T47D (cell line): ENCODE data around the gene SPTLC3.

ENCODE experiments used
- DNase-seq, 2 experiments: peaks; one replicate each; pipeline versions ENCODE4 v3.0.0 to v3.0.0-alpha.2; 2011 to 2012; ENCODE audit warnings: low read depth in 1 of 2, low spot score in 1 of 2
- JUND ChIP-seq: IDR thresholded peaks from 2 replicates; pipeline ENCODE4 v1.6.1; 2012; ENCODE audit warnings: low read depth
- in situ Hi-C: cut with HindIII; loops from 2 replicates; pipeline ENCODE4 v1.10.0; 2016; ENCODE audit warnings: low sequenced_read_pairs, low pct_unique_long_range_greater_than_20kb

SPTLC3 gene

DNA sequence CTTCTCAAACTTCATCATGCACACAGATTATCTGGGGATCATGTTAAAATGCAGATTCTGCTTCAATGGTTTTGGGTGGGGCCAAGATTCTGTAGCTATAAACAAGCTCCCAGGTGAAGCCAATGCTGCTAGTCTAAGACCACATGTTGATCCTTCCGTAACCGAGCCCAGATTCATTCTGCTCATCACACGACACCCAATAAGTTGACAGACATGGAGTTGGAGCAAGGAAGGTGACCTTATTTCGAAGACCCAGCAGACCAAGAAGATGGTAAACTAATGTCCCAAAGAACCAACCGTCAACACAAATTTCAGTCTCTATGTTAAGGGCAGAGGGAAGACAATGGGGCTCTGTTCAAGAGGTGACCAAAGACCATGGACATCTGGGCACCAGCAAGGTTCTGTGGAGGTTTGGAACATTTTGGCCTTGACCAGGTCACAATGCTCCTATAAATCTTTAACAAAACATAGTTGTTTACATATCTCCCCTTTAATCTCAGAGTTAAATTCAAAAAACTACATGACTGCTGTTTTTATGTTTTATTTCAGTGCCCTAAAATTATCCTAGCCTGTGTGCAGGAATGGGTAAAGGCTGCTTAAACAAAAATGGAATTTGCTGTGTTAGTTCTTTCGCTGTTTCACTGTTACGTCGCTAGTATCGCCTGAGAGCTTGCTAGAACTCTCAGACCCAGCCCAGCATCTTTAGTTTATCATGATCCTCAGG, 50.1 kb downstream of the SPTLC3 start:
- no peak for DNase-seq
- in situ Hi-C loops, result no loop called here
- TF ChIP-seq JUND, result no peak

DNA sequence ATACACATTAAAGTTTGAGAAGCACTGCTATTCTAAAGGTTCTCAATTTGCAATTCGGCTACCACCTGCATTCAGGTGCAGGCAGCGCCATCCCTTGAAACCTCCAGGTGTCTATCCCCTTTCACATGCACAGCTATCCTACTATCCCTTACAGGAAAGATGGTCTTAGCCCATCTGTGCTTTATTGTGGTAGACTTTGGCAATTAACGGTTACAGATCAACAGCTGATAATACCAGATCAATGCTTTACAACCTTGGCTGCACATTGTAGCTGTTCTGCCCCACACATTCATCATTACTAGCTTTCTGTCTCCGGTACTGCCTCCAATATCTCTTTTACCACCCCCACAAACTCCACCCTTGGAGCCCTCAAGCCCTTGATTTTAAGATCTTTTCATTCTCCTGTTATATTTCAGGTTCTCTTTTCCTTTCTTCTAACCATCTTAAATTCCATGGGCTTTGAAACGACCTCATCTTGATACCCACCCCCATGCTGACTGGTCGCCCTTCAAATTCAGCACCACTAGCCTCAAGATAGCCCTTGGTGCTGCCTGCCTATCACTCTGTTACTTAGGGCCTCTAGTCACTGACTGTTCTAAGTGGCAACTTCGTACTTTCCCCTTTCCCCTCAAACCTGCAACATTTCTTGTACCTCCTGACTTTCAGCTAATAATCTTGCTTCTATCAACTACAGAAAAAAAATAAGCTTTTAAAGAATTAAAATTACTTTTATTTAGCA, 50.8 kb downstream of the SPTLC3 start:
- no peak for DNase-seq
- in situ Hi-C loops, result no loop called here
- TF ChIP-seq JUND, result no peak

DNA sequence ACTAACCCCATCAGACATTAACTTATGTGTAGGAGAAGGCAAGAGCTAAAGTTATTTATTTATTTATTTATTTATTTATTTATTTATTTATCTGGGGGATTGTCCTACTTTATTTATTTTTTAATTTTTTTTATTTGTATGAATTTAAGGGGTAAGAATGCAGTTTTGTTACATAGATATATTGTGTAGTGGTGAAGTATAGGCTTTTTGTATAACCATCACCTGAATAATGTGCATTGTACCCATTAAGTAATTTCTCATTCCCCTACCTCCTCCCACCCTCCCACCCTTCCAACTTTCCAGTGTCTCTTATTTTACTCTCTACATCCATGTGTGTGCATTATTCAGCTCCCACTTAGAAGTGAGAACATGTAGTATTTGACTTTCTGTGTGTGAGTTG, 51.6 kb downstream of the SPTLC3 start:
- no peak for DNase-seq
- no peak for TF ChIP-seq JUND
- in situ Hi-C loops, result no loop called here

DNA sequence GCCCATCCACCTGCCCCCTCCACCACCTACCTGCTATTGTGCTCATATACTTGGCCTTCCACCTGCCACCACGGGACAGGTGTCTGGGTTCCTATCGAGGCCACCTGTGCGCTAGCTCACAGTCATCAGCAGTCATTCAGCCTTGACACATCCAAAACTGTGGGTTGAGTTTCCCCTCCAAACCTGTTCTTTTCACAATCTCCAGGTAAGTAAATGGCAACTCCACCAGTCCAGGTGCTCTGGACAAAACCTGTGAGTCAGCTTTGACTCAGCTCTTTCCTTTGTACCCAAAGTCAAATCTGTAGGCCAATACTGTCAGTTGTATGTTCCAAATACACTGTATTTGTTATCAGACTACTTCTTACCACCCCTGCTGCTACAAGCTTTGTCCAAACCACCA, 52.6 kb downstream of the SPTLC3 start:
- in situ Hi-C loops, result no loop called here
- no peak for DNase-seq
- TF ChIP-seq JUND, result no peak

DNA sequence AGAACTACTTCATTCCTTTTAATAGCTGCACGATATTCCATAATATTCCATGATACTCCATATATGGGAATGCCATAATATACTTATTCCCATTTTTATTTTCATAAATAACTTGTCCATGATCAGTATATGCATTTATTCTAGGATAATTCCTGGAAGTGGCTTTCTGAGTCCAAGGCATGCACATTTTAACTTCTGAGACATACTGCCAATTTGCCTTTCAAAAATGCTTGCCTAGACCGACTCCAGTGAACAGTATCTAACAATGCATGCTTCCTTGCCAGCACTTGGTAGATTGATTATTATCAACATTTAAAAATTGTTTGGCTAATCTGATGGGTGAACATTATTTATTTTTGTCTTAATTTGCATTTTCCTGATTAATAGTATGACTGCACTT, 54.0 kb downstream of the SPTLC3 start:
- in situ Hi-C loops, result no loop called here
- DNase-seq, result no peak
- no peak for TF ChIP-seq JUND

DNA sequence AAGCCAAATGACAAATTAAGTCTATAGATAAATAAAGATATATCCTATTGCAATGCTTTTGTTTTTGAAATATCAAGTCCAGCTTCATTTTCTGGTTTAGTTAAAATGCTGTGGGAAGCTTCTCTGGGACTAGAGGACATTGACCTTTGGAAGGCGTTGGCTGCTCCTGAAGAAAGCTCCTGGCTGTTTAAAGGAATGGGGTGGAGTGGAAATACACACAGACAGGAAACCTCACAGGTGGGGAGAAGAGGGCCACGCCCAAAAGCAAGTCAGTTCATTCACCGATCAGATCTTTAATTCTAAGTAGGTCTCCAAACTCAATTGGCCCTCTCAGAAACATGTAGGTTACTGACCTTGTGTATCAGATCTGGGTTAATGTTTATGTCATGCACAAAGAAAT, 59.6 kb downstream of the SPTLC3 start:
- in situ Hi-C loops, result no loop called here
- no peak for DNase-seq
- no peak for TF ChIP-seq JUND

DNA sequence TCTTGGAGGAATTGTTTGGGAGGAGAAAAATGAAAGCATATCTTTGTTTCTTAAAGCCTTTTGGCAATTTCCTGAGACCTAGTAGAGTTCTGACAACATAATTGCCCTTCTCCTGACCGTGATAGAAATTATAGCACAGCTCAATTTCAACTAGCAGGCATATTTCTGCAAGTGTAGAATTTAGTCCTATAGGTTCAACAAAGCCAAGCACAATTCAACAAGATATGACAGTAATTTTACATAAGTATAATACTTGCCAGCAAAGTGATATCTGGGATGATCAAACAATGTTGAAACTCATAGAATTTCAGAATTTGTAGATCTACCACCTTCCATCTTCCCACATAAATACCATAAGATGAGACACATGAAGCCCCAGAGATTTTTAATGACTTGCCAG, 73.1 kb downstream of the SPTLC3 start:
- DNase-seq, result no peak
- in situ Hi-C loops, result no loop called here
- TF ChIP-seq JUND, result no peak

DNA sequence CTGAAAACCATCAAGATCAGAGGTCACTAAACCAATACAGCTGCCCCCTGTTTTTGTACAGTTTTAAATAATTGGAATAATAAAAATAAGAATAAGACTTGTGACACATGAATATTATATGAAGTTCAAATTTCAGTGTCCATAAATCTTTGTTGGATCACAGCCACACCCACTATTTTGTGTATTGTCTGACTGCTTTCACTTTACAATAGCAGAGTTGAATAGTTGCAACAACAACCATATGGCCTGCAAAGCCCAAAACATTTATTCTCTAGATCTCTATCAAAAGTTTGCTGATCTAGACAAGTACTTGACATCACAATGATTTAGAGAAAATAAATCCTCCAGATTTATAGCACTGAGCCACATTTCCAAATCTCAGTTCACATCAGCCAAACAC, 73.6 kb downstream of the SPTLC3 start:
- DNase-seq, result no peak
- no peak for TF ChIP-seq JUND
- in situ Hi-C loops, result no loop called here

DNA sequence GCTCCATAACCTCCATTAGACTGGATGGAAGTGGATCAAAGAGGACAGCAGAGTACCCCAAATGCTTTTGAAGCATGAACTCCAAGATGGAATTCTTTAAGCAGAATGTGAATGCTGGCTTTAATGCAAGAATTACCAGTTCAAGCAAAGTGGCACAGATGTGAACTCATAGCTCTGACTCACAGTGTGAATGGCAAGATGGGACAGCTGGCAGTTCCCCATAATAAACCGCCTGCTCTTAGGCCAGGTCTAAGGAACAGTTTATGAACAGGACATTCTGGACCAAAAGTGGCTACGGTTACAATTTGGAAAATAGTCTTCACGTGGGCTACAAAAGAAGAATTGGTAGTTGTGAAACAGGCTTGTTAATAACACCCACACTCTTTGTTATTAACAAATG, 76.5 kb downstream of the SPTLC3 start:
- DNase-seq, result no peak
- in situ Hi-C loops, result no loop called here
- TF ChIP-seq JUND, result no peak

DNA sequence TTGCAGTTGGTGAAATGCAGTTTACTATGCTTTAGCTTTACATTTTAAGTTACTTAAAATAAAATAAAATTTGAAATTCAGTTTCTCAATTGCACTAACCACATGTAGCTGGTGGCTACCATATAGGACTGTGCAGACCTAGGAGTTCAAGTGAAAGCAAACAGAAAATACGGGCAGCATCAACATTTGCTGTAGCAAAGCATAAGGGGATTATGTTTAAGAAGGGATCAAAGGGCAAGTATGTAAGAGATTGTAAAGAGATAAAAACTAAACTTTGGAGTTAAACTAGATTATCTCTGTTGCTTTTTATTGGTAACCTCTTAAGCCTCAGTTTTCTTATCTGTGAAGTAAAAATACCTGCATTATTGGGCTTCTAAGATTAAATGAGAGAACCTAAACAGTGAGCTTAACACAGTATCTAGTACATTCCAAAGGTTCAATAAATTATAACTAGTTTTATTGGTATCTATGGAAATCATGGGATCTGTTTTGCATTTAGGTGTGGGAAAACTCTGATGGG, 81.2 kb downstream of the SPTLC3 start:
- in situ Hi-C loops, result no loop called here
- no peak for DNase-seq
- TF ChIP-seq JUND, result no peak

DNA sequence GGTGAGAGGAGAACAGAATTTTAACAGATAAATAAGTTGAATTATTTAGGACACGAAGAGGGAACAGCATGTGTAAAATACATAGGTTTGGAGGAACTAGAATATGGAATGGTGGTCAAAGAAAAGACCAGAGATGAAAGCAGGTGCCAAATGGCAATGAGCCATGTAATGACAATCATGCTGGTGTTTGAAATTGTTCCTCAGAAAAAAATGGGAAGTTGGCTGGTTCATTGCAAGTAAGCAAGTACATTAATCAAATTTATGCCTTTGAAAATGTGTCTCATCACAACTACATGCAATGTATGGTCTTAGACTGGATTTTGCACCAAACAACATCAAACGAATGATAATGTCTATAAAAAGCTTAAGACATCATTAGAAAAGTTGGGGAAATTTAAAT, 83.3 kb downstream of the SPTLC3 start:
- DNase-seq, result no peak
- no peak for TF ChIP-seq JUND
- in situ Hi-C loops, result no loop called here

DNA sequence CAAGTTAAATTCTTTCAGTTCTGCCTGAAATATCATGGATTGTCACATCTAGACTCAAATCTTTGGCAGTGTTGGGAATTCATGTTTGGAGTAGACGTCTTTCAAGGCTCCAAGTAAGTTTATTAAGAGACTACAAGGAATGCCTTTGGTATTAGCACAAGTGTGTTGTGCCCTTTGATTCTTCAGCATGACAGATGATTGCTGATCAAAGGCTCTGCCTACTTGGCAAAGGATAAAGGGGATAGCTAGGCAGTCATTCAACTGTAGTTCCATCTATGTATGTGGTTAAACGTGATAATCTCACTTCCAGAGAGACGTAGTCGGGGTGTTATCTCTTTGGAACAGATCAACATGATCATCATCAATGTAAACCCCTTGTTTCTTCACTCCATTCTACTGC, 86.2 kb downstream of the SPTLC3 start:
- in situ Hi-C loops, result no loop called here
- no peak for DNase-seq
- no peak for TF ChIP-seq JUND

DNA sequence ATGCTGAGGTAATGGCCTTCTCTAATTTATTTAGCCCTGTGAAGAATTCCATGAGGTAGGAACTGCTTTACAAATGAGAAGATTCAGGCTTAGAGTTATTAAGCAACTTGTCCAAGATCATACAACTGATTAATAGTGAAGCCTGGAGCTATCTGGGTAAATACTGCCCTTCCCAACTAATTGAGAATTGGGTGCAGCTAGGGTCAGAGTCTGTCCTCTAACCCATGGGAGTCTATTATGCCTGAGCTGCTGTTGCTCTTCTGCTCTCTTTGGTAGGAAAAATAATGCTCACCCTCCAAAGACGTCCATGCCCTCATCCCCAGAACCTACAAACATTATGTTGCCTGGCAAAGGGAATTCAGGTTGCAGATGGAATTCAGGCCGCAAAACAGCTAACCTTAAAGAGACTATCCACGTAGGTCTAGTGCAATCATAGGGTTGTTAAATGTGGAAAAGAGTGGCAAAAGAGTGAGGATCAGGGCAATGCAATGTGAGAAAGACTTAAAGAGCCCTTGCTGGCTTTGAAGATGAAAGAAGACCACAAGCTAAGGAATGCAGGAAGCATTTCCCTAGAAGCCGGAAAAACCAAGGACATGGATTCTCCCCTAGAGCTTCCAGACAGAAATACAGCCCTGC, 90.1 kb downstream of the SPTLC3 start:
- TF ChIP-seq JUND, result no peak
- in situ Hi-C loops, result no loop called here
- DNase-seq, result peak in 1 of 2 experiments; percentile 6
